ENCODE results near the gene OGDH.

The OGDH gene

GRCh38 chr7:44643206-44643605, 36.8 kb downstream of the OGDH start:
- no peak for DNase-seq

- no peak for DNase-seq
Measured at GRCh38 chr7:44645254-44645653, 38.8 kb downstream of the OGDH start.

- no peak for DNase-seq
Measured at GRCh38 chr7:44645696-44646095, 39.3 kb downstream of the OGDH start.

GRCh38 chr7:44646176-44646920, 39.9 kb downstream of the OGDH start:
- no peak for DNase-seq

DNA sequence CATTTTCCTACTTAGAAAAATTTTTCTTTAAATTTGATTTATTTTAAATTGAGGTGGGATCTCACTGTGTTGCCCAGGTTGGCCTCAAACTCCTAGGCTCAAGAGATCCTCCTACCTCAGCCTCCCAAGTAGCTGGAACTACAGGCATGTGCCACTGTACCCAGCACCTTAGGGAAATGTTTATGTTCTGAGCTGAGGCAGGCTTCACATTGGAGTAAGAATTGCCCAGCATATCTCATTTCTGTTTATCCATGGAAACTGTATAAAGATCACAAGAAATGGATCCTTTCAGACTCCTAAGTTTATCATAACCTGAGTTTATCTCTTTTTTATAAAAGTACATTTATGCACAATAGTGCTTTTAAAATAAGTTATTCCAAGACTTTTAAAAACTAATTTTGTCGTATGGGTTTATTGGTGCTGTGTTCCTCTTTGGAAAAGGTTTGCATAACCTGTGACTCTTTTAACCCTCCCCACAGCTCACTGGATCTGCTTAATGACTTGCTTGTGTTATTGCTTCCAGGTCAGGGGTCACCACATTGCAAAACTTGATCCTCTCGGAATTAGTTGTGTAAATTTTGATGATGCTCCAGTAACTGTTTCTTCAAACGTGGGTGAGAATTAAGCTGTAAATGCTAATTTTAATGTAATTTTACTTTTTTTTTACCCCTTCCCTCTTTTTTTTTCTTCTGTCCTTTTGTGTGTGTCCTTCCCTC, 40.7 kb downstream of the OGDH start:
- DNase-seq: no peak

DNA sequence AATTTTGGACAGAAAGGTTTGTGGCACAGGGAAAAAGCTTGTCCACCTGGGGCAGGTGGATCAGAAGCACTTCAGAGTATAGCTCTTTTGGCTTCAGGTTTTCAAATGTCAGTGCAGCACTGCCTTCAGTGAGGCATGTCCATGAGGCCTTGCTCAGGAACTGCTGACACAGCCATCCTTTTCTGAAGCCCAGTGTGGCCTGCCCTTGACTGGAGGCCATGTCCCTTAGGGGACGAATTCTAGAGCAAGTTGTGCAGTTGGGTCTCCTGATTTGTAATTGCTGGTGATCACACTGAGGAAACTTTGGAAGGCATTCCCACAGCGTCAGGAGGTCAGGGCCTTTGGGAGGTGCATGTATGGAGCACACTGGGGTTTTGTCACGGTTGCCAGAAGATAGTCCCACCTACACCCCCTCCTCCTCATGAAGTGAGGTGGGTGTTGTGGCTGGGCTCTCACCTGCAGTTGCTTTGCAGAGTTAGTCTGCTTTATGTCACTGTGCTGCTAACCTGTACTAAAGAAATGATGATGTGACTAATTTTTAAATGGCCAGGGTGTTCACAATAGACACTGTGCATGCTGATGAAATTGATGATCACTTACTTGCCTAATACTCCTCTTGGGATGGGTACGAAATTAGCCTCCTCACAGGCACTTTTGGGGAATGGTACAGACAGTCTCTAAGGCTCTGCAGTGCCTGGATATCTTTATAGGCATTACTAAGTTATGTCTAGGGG, 41.7 kb downstream of the OGDH start:
- no peak for DNase-seq

- no peak for DNase-seq
Measured at GRCh38 chr7:44650242-44650641, 43.8 kb downstream of the OGDH start.

GRCh38 chr7:44650772-44651171, 44.3 kb downstream of the OGDH start:
- no peak for DNase-seq

DNA sequence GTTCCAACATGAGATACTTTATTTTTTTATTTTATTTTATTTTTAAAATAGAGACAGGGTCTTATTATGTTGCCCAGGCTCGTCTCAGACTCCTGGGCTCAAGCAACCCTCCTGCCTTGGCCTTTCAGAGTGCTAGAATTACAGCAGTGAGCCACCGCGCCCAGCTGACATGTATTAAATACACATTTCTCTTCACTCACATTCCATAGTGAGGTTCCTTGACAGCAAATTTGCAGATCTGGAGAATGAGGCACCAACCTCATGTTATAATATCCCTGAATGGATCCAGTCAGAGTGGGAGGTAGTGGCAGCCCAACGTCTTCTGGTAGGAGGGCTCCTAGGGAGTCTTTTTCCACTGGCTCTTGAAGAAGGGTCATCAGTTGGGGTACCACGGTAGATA, 46.1 kb downstream of the OGDH start:
- no peak for DNase-seq

DNA sequence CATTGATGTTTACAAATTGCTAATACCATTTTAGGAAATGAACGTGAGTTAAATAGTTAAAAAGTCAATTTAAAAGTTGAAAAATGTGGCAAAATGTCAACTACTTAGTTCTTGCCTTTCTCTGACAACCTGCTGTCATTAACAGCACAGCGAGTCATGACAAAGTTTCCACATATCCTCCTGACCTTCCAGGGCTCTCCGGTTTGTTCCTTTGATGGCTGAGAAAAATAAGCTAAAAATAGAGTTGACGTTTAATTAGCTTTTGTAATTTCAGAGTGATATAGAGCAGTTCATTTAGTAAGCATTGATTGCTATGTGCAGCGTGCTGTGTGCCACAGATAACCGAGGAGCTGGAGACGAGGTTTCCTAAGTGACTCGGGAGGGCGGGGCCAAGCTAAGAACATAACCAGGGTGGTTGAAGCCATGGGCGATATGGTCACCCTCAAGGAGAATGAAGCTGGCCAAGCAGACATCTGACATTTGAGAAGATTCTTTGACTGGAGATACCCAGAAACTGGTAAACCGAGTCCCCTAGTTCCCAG, 47.9 kb downstream of the OGDH start:
- DNase-seq: no peak

DNA sequence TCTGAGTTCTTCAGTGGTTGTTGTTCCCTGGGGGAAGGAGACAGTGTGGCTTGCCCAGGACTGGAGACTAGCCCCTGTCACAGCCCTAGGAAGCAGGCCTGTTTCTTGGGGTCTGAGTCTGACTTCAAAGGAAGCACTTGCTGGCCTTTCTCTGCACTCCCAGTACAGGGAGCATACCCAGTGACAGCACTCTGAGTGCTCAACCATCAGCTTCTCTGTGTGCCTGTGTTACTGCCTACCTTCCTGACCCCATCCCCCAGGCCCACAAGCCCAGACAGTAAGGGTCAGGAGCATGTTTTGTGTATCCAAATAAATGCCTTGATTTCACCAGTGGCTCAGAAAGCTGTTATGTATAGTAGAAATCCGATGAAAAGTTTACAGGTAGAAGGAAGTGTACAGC, 48.9 kb downstream of the OGDH start:
- no peak for DNase-seq

DNA sequence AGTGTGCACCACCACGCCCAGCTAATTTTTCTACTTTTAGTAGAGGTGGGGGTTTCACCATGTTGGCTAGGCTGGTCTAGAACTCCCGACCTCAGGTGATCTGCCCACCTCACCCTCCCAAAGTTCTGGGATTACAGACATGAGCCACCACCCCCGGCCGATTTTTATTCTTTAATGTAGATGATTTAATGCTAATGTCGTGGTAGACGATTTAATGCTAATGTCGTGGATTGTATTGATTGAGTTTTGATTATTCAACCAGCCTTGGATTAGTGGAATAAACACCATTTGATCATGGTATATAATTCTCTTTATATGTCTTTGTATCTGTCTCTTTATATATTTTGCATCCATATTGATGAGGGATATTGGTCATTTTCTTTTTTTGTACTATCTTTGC, 52.6 kb downstream of the OGDH start:
- no peak for DNase-seq

GRCh38 chr7:44661233-44661632, 54.8 kb downstream of the OGDH start:
- no peak for DNase-seq

DNA sequence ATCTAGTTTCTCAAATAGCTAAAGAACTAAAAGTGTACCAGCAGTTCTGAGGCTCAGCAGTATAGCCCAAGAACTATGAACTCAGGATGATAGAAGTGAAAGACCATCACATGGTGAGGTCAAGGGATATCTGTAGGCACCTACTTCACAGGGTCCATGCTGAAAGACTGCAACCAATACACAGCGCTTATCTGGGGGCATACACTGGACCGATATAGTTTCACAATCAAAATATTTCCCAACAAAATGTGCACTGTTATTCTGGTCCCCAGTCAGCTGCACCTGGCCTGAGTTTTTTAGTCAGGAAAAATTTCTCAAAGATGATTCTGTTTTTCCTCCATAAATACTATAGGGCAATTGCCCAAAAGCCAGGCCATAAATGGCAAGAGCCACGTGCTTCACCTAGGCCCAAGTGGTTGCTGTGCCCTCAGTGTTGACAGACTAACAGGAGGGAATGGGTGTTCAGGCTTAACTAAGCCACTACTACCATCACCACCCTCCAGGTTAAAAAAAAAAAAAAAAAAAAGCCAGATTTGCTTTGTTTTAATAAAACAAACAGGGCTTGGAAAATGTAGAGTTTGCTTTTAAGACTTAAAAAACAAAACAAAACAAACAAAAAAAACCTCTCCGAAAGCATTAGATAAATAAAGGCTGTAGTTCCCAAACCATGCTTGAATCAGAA, 58.5 kb downstream of the OGDH start:
- DNase-seq: no peak

- no peak for DNase-seq
Measured at GRCh38 chr7:44665531-44666213, 59.2 kb downstream of the OGDH start.

DNA sequence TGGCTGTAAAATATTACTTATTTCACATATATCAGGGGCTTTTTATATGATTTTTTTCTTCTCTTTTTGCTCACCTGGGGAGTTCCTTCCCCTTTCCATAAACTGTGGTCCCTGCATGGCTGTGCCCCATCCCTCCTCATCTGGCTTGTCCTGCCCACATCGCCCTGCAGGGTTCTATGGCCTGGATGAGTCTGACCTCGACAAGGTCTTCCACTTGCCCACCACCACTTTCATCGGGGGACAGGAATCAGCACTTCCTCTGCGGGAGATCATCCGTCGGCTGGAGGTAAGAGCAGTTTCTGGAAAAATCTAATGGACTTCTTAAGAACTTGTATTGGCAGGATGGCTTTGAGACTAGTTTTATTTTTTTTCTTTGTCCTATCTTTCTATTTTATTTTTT, 60.1 kb downstream of the OGDH start:
- no peak for DNase-seq

- no peak for DNase-seq
Measured at GRCh38 chr7:44667190-44667589, 60.8 kb downstream of the OGDH start.

DNA sequence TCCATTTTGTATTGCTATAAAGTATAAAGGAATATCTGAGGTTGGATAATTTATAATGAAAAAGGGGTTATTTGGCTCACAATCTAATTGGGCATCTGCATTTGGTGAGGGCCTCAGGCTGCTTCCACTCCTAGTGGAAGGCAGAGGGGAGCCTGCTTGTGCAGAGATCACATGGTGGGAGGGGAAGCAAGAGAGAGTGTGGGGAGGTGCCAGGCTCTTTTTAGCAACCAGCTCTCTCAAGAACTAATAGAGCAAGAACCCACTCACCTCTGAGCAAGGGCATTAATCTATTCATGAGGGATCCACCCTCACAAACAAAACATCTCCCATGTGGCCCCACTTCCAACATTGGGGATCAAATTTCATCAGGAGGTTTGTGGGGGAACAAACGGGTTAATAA, 64.6 kb downstream of the OGDH start:
- no peak for DNase-seq

GRCh38 chr7:44673324-44673723, 66.9 kb downstream of the OGDH start:
- DNase-seq: no peak

DNA sequence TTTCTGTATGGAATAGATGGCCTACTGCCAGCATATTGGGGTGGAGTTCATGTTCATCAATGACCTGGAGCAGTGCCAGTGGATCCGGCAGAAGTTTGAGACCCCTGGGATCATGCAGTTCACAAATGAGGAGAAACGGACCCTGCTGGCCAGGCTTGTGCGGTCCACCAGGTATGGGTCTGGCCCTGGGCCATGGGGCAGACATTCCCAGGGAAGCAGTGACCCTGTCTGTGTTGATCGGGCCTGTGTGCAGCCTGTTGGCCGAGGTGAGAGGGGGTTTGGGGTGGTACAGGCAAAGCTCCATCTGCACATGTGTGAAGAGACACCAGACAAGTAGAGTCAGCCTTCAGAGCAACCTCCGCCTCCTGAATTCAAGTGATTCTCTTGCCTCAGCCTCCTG, 67.3 kb downstream of the OGDH start:
- no peak for DNase-seq

DNA sequence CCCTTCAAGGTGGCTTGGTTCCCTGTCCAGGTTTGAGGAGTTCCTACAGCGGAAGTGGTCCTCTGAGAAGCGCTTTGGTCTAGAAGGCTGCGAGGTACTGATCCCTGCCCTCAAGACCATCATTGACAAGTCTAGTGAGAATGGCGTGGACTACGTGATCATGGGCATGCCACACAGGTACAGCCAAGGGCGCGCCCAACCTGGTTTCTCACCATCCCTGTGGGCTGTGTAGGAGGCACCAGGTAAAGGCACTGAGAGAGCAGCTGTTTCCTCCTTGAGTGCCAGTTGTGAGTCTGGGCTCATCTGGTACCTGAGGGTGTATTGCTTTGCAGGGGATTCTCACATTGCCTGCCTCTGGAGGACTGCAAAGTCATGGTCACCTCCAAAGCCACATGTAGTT, 68.0 kb downstream of the OGDH start:
- DNase-seq: no peak

DNA sequence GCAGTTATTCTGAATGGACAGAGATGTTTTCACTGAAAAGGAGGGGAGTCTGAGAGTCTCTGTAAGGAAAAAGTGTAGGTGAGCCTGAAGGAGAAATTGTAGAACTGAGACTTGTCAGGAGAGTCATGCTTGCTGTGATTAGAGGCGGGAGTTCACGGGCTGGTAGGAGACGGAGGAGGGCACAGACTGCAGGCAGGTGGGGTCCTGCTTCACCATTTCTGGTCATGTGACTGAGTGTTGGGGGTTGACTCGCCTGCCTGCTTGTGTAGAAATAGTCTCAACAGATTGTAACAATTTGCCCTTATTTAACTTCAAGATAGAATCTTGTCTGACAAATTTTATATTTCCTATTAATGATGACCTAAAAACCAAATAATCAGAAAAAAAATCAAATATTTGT, 70.3 kb downstream of the OGDH start:
- no peak for DNase-seq

- DNase-seq: no peak
Measured at GRCh38 chr7:44678101-44678470, 71.7 kb downstream of the OGDH start.

Data from NCI-H187 (cell line).